PC-3 (cell line): ENCODE results near the gene APOBEC2. TPM values are rescaled to one million over a fixed set of nuclear protein-coding genes. Genes with fewer than 3 reads are reported as not detected.

Experiments
- ATAC-seq: fragments of 200-7000 bp; cut with Tn5 transposase; 2 replicates; pipeline ENCODE4 v1.9.1; 2020; ENCODE audit warnings: mild to moderate bottlenecking, moderate library complexity
- BruUV-seq: library from RNA; stranded (reverse); fragments of 400-500 nt; replicated peaks from 2 replicates; lab custom pipeline; 2021; lab: Mats Ljungman, UMichigan
- CTCF ChIA-PET: fragments of 300-600 bp; sonication (Branson Sonifier 250); formaldehyde crosslinking; loops from one replicate; lab custom pipeline; 2022; ENCODE audit warnings: antibody characterized with exemption; lab: Charles Lee
- POLR2A ChIA-PET: fragments of 300-600 bp; sonication (Branson Sonifier 250); formaldehyde crosslinking; loops from one replicate; lab custom pipeline; 2022; ENCODE audit warnings: antibody characterized with exemption; ENCODE audit not compliant: unreplicated experiment; lab: Charles Lee
- DNase-seq: peaks from one replicate; pipeline ENCODE4 v3.0.0-alpha.2; 2015
- H2AFZ ChIP-seq: fragments of 300-600 bp; sonication (generic); 2 replicates; pipeline ENCODE4 v1.6.0; 2016; ENCODE audit warnings: antibody characterized with exemption, low read length
- H3F3A ChIP-seq: fragments of 300-600 bp; sonication (generic); one replicate; pipeline ENCODE4 v1.6.0; 2017; ENCODE audit warnings: antibody characterized with exemption, low read length, control low read depth, mild to moderate bottlenecking; ENCODE audit not compliant: unreplicated experiment
- H3K27ac ChIP-seq: fragments of 300-600 bp; sonication (generic); 2 replicates; pipeline ENCODE4 v1.5.1; 2016; ENCODE audit warnings: mild to moderate bottlenecking, low read length
- H3K27me3 ChIP-seq: fragments of 300-600 bp; sonication (generic); 2 replicates; pipeline ENCODE4 v1.6.1; 2016; ENCODE audit warnings: low read length, mixed read lengths
- H3K36me3 ChIP-seq: fragments of 300-600 bp; sonication (generic); 2 replicates; pipeline ENCODE4 v1.6.1; 2016; ENCODE audit warnings: low read depth, mixed run types, low read length, mixed read lengths
- H3K4me1 ChIP-seq: fragments of 300-600 bp; sonication (generic); 2 replicates; pipeline ENCODE4 v1.5.1; 2016; ENCODE audit warnings: low read length; ENCODE audit not compliant: insufficient read depth
- H3K4me2 ChIP-seq: fragments of 300-600 bp; sonication (generic); 2 replicates; pipeline ENCODE4 v1.6.0; 2016; ENCODE audit warnings: low read length
- H3K4me3 ChIP-seq: fragments of 300-600 bp; sonication (generic); 2 replicates; pipeline ENCODE4 v1.5.1; 2016; ENCODE audit warnings: mild to moderate bottlenecking, low read length, mixed read lengths
- H3K79me2 ChIP-seq: fragments of 300-600 bp; sonication (generic); 2 replicates; pipeline ENCODE4 v1.6.1; 2017; ENCODE audit warnings: low read length, mixed read lengths
- H3K9ac ChIP-seq: fragments of 300-600 bp; sonication (generic); 2 replicates; pipeline ENCODE4 v1.6.0; 2016; ENCODE audit warnings: mild to moderate bottlenecking, low read length
- H3K9me2 ChIP-seq: fragments of 300-600 bp; sonication (generic); replicated peaks from 2 replicates; pipeline ENCODE4 v1.6.1; 2016; ENCODE audit warnings: mixed run types, low read length, mixed read lengths
- H3K9me3 ChIP-seq: fragments of 300-600 bp; sonication (generic); 2 replicates; pipeline ENCODE4 v1.6.1; 2016; ENCODE audit warnings: low read length, mixed read lengths
- H4K20me1 ChIP-seq: fragments of 300-600 bp; sonication (generic); 2 replicates; pipeline ENCODE4 v1.6.1; 2016; ENCODE audit warnings: low read length, mixed read lengths
- CTCF ChIP-seq: fragments of 300-600 bp; sonication (generic); conservative IDR thresholded peaks from 2 replicates; pipeline ENCODE4 v1.5.1; 2017; ENCODE audit warnings: antibody characterized with exemption, low read depth, mild to moderate bottlenecking, low read length
- EZH2 ChIP-seq: fragments of 300-600 bp; sonication (generic); IDR thresholded peaks from one replicate; pipeline ENCODE4 v1.6.1; 2017; ENCODE audit warnings: antibody characterized with exemption, mild to moderate bottlenecking, low read length; ENCODE audit not compliant: unreplicated experiment
- EZH2phosphoT487 ChIP-seq: fragments of 300-600 bp; sonication (generic); IDR thresholded peaks from 2 replicates; pipeline ENCODE4 v1.6.1; 2018; ENCODE audit warnings: mild to moderate bottlenecking, antibody characterized with exemption, low read length, borderline replicate concordance
- intact Hi-C: fragments of 100-400 bp; cut with micrococcal nuclease; formaldehyde crosslinking; loops from 2 replicates; pipeline ENCODE4 v1.9.0; 2023
- total RNA-seq: library from RNA; depleted of rRNA; stranded (reverse); fragments of >200 nt; gene quantifications from 2 replicates; pipeline ENCODE4 v1.2.3, GENCODE V29; 2014

APOBEC2 gene
- total RNA-seq, 1 experiment from 2014 or later: not detected

GRCh38 chr6:41088451-41088850 lies 35.4 kb downstream of the APOBEC2 start:
- H3K9ac ChIP-seq: no peak overlapping the region
- no peak overlapping the region for H3K27ac ChIP-seq
- no peak for DNase-seq
- intact Hi-C loops: no loop called here
- peaks cover 4% of the 10 kb centered on the region; the same call in 1 of the 2 replicates for H4K20me1 ChIP-seq
- H2AFZ ChIP-seq: no peak overlapping the region
- H3K4me1 ChIP-seq: no peaks in the 10 kb centered on the region
- H3K4me3 ChIP-seq: no peak overlapping the region
- CTCF ChIA-PET: no interaction called here
- no TSS peak for BruUV-seq
- H3F3A ChIP-seq: no peaks in the 10 kb centered on the region
- ATAC-seq: no peak
- POLR2A ChIA-PET: no interaction called here
- peaks cover 63% of the 10 kb centered on the region for H3K36me3 ChIP-seq
- H3K79me2 ChIP-seq: no peaks in the 10 kb centered on the region
- no peaks in the 10 kb centered on the region for H3K9me3 ChIP-seq
- H3K4me2 ChIP-seq: no peak overlapping the region
- no peak for TF ChIP-seq EZH2
- TF ChIP-seq EZH2phosphoT487: no peak
- no peak for TF ChIP-seq CTCF
- H3K9me2 ChIP-seq: no peaks in the 10 kb centered on the region
- H3K27me3 ChIP-seq: no peaks in the 10 kb centered on the region

- Histone ChIP-seq H3F3A (no peaks in the 10 kb centered on the region), H4K20me1 (no peaks in the 10 kb centered on the region), H3K9ac (no peak overlapping the region), H3K27ac (no peak overlapping the region), H3K27me3 (no peaks in the 10 kb centered on the region), H3K36me3 (peaks cover 70% of the 10 kb centered on the region), H3K79me2 (no peaks in the 10 kb centered on the region), H3K4me3 (no peak overlapping the region), H2AFZ (no peak overlapping the region), H3K9me2 (no peaks in the 10 kb centered on the region), H3K4me2 (no peak overlapping the region), H3K4me1 (no peaks in the 10 kb centered on the region), H3K9me3 (no peaks in the 10 kb centered on the region)
- intact Hi-C loops: loop anchor here (5.0 kb wide), 1 partner anchor 226 kb away; no protein-coding TSS in a partner anchor
- no peak for DNase-seq
- BruUV-seq: no TSS peak
- CTCF ChIA-PET: no interaction called here
- ATAC-seq: no peak
- POLR2A ChIA-PET: no interaction called here
- TF ChIP-seq CTCF (no peak), EZH2 (no peak), EZH2phosphoT487 (no peak)
Measured at GRCh38 chr6:41090841-41091761, 38.1 kb downstream of the APOBEC2 start.
